HL-60 (cell line): ENCODE measurements around the gene LCA5.

Experiments used
- CTCF ChIP-seq: IDR thresholded peaks from one replicate; pipeline ENCODE4 v1.5.1; 2011; ENCODE audit warnings: low read length, control low read depth, inconsistent platforms; ENCODE audit not compliant: insufficient read depth
- GABPA ChIP-seq: IDR thresholded peaks from 2 replicates; pipeline ENCODE4 v1.6.1; 2012; ENCODE audit warnings: low read depth

DNA sequence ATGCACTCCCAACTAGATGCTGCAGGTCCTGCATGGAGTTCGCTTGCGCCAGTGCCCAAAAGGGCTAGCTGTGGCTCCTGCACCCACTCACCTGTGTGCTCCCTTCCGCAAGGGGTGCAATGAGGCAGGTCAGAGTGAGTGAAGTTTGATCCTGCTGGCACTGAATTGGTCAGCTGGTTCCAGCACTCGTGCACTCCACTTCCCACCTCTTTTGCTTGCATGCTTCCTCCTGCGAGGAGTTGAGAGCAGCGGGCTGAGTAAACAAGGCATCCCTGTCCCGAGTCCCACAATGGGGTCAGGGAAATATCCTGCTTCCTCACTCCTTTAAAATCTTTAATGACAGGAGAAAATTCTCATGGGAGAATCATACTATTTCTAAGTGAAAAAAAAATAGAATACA is 86.2 kb downstream of the LCA5 start:
- no peak for TF ChIP-seq CTCF
- no peak for TF ChIP-seq GABPA
